Stimulated activated CD8-positive, alpha-beta memory T cell treated with anti-CD3 and anti-CD28 coated beads, Interleukin-4, amount 100 ng/mL, for 1 hour (primary cell): ENCODE data around the gene PARD3B.

Experiments
- DNase-seq, 2 donors: peaks; one replicate each; pipeline ENCODE4 v3.0.0-alpha.2; 2020; ENCODE audit warnings: low read depth in 2 of 2, low spot score in 1 of 2

PARD3B gene

GRCh38 chr2:204834716-204835384, 289.6 kb downstream of the PARD3B start:
- no peak for DNase-seq

- no peak for DNase-seq
These were observed 290.5 kb downstream of the PARD3B start for GRCh38 chr2:204835786-204836185.

- no peak for DNase-seq
These were observed 295.2 kb downstream of the PARD3B start for GRCh38 chr2:204840504-204840903.

- no peak for DNase-seq
These were observed 296.8 kb downstream of the PARD3B start for GRCh38 chr2:204842068-204842467.

- DNase-seq = no peak
These were observed 297.6 kb downstream of the PARD3B start for GRCh38 chr2:204842661-204843485.

GRCh38 chr2:204846471-204846870, 301.2 kb downstream of the PARD3B start:
- no peak for DNase-seq

GRCh38 chr2:204849892-204850291, 304.6 kb downstream of the PARD3B start:
- DNase-seq = no peak

- DNase-seq = no peak
These were observed 305.3 kb downstream of the PARD3B start for GRCh38 chr2:204850581-204850980.

- no peak for DNase-seq
These were observed 308.6 kb downstream of the PARD3B start for GRCh38 chr2:204853905-204854304.

GRCh38 chr2:204860274-204860673, 315.0 kb downstream of the PARD3B start:
- DNase-seq = no peak

- no peak for DNase-seq
These were observed 317.5 kb downstream of the PARD3B start for GRCh38 chr2:204862809-204863208.

GRCh38 chr2:204863336-204863735, 318.1 kb downstream of the PARD3B start:
- DNase-seq = no peak

GRCh38 chr2:204869132-204869823, 324.0 kb downstream of the PARD3B start:
- DNase-seq = no peak

GRCh38 chr2:204870053-204870452, 324.8 kb downstream of the PARD3B start:
- no peak for DNase-seq

- no peak for DNase-seq
These were observed 326.1 kb downstream of the PARD3B start for GRCh38 chr2:204871231-204871953.

- DNase-seq = no peak
These were observed 331.0 kb downstream of the PARD3B start for GRCh38 chr2:204876311-204876710.

- no peak for DNase-seq
These were observed 332.4 kb downstream of the PARD3B start for GRCh38 chr2:204877691-204878090.

- DNase-seq = no peak
These were observed 335.7 kb downstream of the PARD3B start for GRCh38 chr2:204880928-204881327.

GRCh38 chr2:204881655-204882054, 336.4 kb downstream of the PARD3B start:
- no peak for DNase-seq

GRCh38 chr2:204885747-204886146, 340.5 kb downstream of the PARD3B start:
- no peak for DNase-seq

GRCh38 chr2:204886713-204887112, 341.4 kb downstream of the PARD3B start:
- no peak for DNase-seq
